Measurements from ENCODE around the gene ADGRD1.
A peak's percentile ranks its signal among the peaks of the same experiment; 100 is the strongest.
"Not testable (repeated sequence)": the region's sequence is repeated elsewhere in the genome, so short reads cannot be mapped to it uniquely, and the experiment has no call there.

ADGRD1 gene

GRCh38 chr12:130953771-130954543 lies at the start of gene ADGRD1:
Gene ADGRD1 (plus strand): TSS chr12:130953907. CDS start chr12:130954466, 559 bp downstream.
- DNase-seq, result no peak

- no peak for DNase-seq
These were observed 49.6 kb upstream of the ADGRD1 start for GRCh38 chr12:130904064-130904463.

GRCh38 chr12:130904936-130905455 lies 48.7 kb upstream of the ADGRD1 start:
- not testable (repeated sequence) for DNase-seq

DNA sequence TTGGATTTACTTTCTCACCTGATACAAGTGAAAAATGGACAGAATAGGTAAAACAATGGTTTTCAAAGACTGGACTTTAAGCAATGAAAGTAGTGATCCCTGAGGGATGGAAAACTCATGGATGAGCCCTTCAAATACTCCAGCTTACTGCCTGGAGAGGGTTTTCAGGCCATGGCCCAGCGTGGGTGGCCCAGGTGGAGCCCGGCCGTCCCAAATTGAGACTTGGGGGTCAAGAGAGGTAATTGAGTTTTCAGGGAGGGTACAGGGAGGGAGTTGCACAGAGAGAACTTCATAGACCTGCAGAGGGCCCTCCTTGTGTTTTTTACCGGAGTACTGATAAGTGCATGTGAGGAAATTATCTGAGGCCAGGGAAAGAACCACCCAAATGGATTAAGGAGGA lies 44.6 kb upstream of the ADGRD1 start:
- DNase-seq, result no peak

DNA sequence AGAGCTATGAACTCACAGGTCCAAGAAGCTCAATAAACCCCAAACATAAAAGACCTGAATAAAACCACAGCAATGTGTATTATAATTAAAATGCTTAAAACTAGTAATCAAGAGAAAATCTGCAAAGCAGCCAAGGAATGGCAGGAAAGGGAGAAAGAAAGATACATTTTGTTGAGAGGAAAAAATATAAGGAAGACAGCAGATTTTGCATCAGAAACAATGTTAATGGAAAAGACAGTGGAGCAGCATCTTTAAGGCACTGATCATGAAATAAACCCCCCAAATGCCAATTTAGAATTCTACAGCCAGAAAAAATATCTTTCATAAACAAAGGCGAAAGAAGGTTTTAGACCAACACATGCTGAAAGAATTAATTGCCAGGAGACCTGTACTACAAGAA lies 42.5 kb upstream of the ADGRD1 start:
- no peak for DNase-seq

- no peak for DNase-seq
These were observed 41.8 kb upstream of the ADGRD1 start for GRCh38 chr12:130911933-130912332.

- peak; percentile 41 for DNase-seq
These were observed 37.3 kb upstream of the ADGRD1 start for GRCh38 chr12:130916241-130916911.

DNA sequence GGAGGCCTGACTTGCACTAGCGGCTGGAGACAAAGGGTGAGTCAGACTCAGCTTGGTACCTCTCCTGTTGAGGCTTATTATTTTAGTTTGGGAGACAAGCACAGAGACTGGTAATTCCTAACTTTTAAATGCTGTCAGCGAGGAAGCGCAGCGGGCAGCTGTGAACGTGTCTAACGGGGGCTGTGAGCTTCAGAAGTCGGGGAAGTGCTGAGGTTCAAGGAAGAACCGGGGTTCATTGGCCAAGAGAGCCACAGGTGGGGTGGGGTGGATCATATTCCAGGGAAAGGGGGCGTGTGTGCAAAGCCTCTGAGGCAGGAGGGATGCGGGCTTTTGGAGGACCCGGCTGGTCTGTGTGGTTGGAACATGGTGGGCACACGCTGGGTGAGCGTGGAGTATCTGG lies 36.1 kb upstream of the ADGRD1 start:
- DNase-seq, result no peak

DNA sequence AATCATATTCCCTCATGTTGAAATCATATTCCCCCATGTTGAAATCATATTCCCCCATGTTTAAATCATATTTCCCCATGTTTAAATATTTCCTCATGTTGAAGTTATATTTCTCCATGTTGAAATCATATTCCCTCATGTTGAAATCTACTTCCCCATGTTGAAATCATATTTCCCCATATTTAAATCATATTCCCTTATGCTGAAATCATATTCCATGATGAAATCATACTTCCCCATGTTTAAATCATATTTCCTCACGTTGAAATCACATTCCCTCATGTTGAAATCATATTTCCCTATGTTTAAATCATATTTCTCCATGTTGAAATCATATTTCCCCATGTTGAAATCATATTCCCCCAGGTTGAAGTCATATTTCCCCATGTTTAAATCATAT lies 34.6 kb upstream of the ADGRD1 start:
- DNase-seq, result no peak

GRCh38 chr12:130920119-130920703 lies 33.5 kb upstream of the ADGRD1 start:
- no peak for DNase-seq

GRCh38 chr12:130920723-130921381 lies 32.9 kb upstream of the ADGRD1 start:
- DNase-seq, result no peak

GRCh38 chr12:130922511-130922953 lies 31.2 kb upstream of the ADGRD1 start:
- DNase-seq, result no peak

GRCh38 chr12:130924966-130925665 lies 28.6 kb upstream of the ADGRD1 start:
- no peak for DNase-seq

- DNase-seq, result no peak
These were observed 28.1 kb upstream of the ADGRD1 start for GRCh38 chr12:130925666-130926015.

DNA sequence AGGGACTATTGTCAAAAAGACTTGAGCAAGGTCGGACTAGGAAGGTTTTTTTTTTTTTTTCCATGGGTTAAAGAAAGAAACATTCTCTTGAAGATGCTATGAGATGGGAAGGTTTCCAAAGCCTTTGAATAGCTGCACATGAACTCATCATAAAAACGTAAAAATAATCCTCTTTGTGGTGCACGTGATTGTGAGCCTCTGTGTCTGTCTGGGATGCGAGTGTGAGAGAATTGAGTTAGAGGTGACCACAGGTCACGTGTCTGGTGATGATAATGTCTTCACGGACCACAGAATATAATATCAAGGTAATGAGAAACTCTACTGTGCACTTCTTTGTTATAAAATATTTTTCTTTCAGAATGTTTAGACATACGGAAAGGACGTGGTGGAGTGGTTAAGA lies 24.3 kb upstream of the ADGRD1 start:
- no peak for DNase-seq

DNA sequence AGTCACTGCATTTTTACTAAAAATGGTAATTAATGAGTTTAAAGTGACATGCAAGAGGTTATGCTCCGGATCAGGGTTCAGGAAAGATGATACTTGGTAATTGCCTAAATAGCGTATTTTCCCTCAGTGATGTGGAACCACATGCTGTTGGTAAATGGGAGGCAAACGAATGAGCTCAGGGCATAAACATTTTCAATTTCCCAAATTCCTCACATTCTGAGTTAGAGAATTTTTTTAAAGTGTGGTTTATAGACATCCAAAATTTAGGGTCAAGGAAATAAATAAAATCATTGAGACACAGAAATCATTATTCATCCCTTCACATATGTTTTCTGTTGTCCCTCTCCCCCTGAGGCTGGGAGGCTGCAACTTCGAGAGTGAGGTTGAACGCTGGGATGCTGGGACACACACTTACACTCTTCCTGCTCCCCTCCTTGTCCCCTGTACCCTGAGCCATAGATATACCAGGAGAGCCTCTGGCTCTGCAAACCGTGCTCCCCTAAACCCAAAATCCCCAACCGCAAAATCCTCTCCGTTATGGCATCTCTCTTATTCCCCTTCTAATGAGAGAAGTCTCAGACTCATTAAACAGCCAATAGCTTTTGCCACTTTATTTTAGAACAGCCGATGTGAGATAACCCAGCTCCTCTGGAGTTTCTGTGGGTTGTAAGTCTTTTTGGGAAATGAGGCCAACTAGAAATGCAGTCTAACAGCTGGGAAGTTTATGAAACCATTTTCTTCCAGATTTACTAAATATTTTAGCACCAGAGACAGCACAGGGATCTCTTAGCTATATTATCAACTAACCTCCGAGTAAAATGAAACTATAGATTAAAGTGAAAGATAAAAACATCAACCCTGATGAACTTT lies 21.4 kb upstream of the ADGRD1 start:
- DNase-seq, result no peak

- DNase-seq, result no peak
These were observed 20.3 kb upstream of the ADGRD1 start for GRCh38 chr12:130933269-130933995.

DNA sequence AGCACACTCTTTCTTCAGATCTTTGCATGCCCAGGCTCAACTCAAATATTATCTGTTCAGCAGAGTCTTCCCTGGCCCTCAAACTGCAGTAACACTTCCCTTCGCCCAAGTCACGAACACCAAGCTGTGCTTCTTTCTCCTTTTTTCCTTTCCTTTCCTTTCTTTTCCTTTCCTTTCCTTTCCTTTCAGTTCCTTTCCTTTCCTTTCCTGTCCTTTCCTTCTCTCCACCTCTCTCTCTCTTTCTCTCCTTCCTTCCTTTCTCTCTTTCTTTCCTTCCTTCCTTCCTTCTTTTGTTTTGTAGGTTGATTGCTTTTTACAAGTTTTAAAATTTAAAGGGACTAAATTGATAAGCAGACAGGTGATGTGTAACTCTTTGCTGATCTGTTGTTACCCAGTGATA lies 19.0 kb upstream of the ADGRD1 start:
- DNase-seq, result no peak

DNA sequence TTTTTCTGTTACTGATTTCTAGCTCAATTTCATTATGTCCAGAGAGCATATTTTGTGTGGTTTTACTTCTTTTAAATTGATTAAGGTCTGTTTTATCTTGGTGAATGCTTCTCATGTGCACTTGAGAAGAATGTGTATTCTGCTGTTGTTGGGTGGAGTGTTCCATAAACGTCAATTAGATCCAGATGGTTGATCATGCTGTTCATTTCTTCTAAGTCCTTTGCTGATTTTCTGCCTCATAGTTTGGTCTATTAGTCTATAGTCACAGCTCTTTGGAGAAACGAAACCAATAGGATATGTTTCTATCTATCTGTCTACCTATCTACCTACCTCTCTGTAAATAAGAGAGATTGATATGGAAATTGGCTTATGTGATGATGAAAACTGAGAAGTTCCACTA lies 17.1 kb upstream of the ADGRD1 start:
- DNase-seq, result no peak

DNA sequence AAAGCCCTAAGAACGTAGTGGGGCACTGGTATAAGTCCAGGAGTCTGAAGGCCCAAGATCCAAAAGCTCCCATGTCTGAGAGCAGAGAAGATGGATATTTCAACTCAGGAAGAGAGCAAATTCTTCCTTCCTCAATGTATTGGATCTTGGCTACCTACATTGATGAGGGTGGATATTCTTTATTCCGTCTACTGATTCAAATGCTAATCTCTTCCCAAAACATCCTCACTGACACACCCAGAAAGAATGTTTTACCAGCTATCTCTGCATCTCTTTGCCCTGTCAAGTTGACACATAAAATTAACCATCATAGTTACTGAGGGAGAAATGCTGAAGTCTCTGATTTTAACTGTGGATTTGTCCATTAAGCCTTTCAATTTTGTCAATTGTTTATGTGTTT lies 16.6 kb upstream of the ADGRD1 start:
- DNase-seq, result no peak

DNA sequence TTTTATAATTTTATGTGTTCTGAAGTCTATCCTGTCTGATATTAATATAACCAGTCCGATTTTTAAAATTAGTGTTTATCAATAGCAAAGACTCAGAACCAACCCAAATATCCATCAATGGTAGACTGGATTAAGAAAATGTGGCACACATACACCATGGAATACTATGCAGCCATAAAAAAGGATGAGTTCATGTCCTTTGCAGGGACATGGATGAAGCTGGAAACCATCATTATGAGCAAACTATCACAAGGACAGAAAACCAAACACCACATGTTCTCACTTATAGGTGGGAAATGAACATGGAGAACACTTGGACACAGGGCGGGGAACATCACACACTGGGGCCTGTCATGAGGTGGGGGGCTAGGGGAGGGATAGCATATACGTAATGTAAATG lies 16.2 kb upstream of the ADGRD1 start:
- DNase-seq, result not testable (repeated sequence)
